Loucy (cell line): Measurements from ENCODE around the gene MBD3L1.

ENCODE experiments used
- H2AFZ ChIP-seq: fragments of 200-600 bp; sonication (generic); 2 replicates; pipeline ENCODE4 v1.6.0; 2016; ENCODE audit warnings: antibody characterized with exemption, mild to moderate bottlenecking, low read length, moderate library complexity
- H3F3A ChIP-seq: fragments of 200-600 bp; 2 replicates; pipeline ENCODE4 v1.6.0; 2016; ENCODE audit warnings: antibody characterized with exemption, low read depth, mild to moderate bottlenecking
- H3K27me3 ChIP-seq: fragments of 200-600 bp; sonication (generic); 2 replicates; pipeline ENCODE4 v1.6.1; 2014; ENCODE audit warnings: low read length, mild to moderate bottlenecking; ENCODE audit not compliant: insufficient read depth, poor library complexity, severe bottlenecking
- H3K36me3 ChIP-seq: fragments of 200-600 bp; sonication (generic); 2 replicates; pipeline ENCODE4 v1.6.1; 2016; ENCODE audit warnings: low read length; ENCODE audit not compliant: insufficient read depth
- H3K4me1 ChIP-seq: fragments of 200-600 bp; sonication (generic); 2 replicates; pipeline ENCODE4 v1.5.1; 2014; ENCODE audit warnings: low read length, mild to moderate bottlenecking; ENCODE audit not compliant: insufficient read depth, poor library complexity, severe bottlenecking
- H3K4me2 ChIP-seq: fragments of 200-600 bp; sonication (generic); 2 replicates; pipeline ENCODE4 v1.6.0; 2014; ENCODE audit warnings: antibody characterized with exemption, low read length, low read depth, mild to moderate bottlenecking; ENCODE audit not compliant: poor library complexity, severe bottlenecking
- H3K4me3 ChIP-seq: fragments of 200-600 bp; sonication (generic); 2 replicates; pipeline ENCODE4 v1.5.1; 2014; ENCODE audit warnings: low read length, mild to moderate bottlenecking, mixed read lengths; ENCODE audit not compliant: poor library complexity, severe bottlenecking
- H3K79me2 ChIP-seq: fragments of 200-600 bp; sonication (generic); 2 replicates; pipeline ENCODE4 v1.6.1; 2014; ENCODE audit warnings: low read length; ENCODE audit not compliant: insufficient read depth
- H3K9ac ChIP-seq: fragments of 200-600 bp; sonication (generic); 2 replicates; pipeline ENCODE4 v1.6.0; 2014; ENCODE audit warnings: mild to moderate bottlenecking, low read depth, low read length, moderate library complexity; ENCODE audit not compliant: poor library complexity, severe bottlenecking
- H3K9me2 ChIP-seq: fragments of 200-600 bp; sonication (generic); replicated peaks from 2 replicates; pipeline ENCODE4 v1.6.1; 2016; ENCODE audit warnings: low read depth, low read length, mixed read lengths
- H3K9me3 ChIP-seq: fragments of 200-600 bp; sonication (generic); 2 replicates; pipeline ENCODE4 v1.6.1; 2014; ENCODE audit warnings: mild to moderate bottlenecking, antibody characterized with exemption, low read length, low read depth; ENCODE audit not compliant: insufficient read depth
- H4K20me1 ChIP-seq: fragments of 200-600 bp; sonication (generic); 2 replicates; pipeline ENCODE4 v1.6.0; 2014; ENCODE audit warnings: antibody characterized with exemption, low read length, mild to moderate bottlenecking; ENCODE audit not compliant: insufficient read depth, poor library complexity, severe bottlenecking
- CTCF ChIP-seq: fragments of 200-600 bp; sonication (generic); conservative IDR thresholded peaks from 2 replicates; pipeline ENCODE4 v1.5.1; 2014; ENCODE audit warnings: mild to moderate bottlenecking, antibody characterized with exemption, low read length
- EZH2phosphoT487 ChIP-seq: fragments of 200-600 bp; IDR thresholded peaks from 2 replicates; pipeline ENCODE4 v1.6.1; 2018; ENCODE audit warnings: antibody characterized with exemption, mild to moderate bottlenecking, moderate library complexity, borderline replicate concordance

MBD3L1 gene

GRCh38 chr19:8835446-8835845 is 3.3 kb downstream of the MBD3L1 start:
- peaks cover 12% of the 10 kb centered on the region for H3K4me1 ChIP-seq
- no peaks in the 10 kb centered on the region for H3K27me3 ChIP-seq
- H3K4me3 ChIP-seq, result no peak overlapping the region
- no peak overlapping the region for H2AFZ ChIP-seq
- H3F3A ChIP-seq, result no peaks in the 10 kb centered on the region
- TF ChIP-seq EZH2phosphoT487, result no peak
- TF ChIP-seq CTCF, result no peak
- no peak overlapping the region for H3K4me2 ChIP-seq
- H3K9me3 ChIP-seq, result no peaks in the 10 kb centered on the region
- no peaks in the 10 kb centered on the region for H3K79me2 ChIP-seq
- H4K20me1 ChIP-seq, result no peaks in the 10 kb centered on the region
- no peaks in the 10 kb centered on the region for H3K9me2 ChIP-seq
- no peak overlapping the region for H3K9ac ChIP-seq
- no peaks in the 10 kb centered on the region for H3K36me3 ChIP-seq

- Histone ChIP-seq H3K4me1 (peaks cover 8% of the 10 kb centered on the region), H3F3A (no peaks in the 10 kb centered on the region), H3K4me2 (no peak overlapping the region), H3K9me3 (no peaks in the 10 kb centered on the region), H3K36me3 (no peaks in the 10 kb centered on the region), H4K20me1 (no peaks in the 10 kb centered on the region), H2AFZ (no peak overlapping the region), H3K79me2 (no peaks in the 10 kb centered on the region), H3K9me2 (no peaks in the 10 kb centered on the region), H3K9ac (no peak overlapping the region), H3K27me3 (no peaks in the 10 kb centered on the region), H3K4me3 (no peak overlapping the region)
- no peak for TF ChIP-seq CTCF
- TF ChIP-seq EZH2phosphoT487, result no peak
Observed at GRCh38 chr19:8835877-8836276, 3.7 kb downstream of the MBD3L1 start.

- Histone ChIP-seq H2AFZ (no peak overlapping the region), H3F3A (no peaks in the 10 kb centered on the region), H3K4me1 (no peaks in the 10 kb centered on the region), H3K79me2 (no peaks in the 10 kb centered on the region), H3K4me3 (no peak overlapping the region), H3K9me3 (no peaks in the 10 kb centered on the region), H3K9me2 (no peaks in the 10 kb centered on the region), H3K9ac (no peak overlapping the region), H3K27me3 (no peaks in the 10 kb centered on the region), H3K36me3 (no peaks in the 10 kb centered on the region), H3K4me2 (no peak overlapping the region), H4K20me1 (no peaks in the 10 kb centered on the region)
- no peak for TF ChIP-seq EZH2phosphoT487
- TF ChIP-seq CTCF, result no peak
Observed at GRCh38 chr19:8840708-8841107, 8.5 kb downstream of the MBD3L1 start.
